Measurements from ENCODE around the gene SPRED3.
"Not testable (repeated sequence)": the region's sequence is repeated elsewhere in the genome, so short reads cannot be mapped to it uniquely, and the experiment has no call there.

SPRED3 gene

GRCh38 chr19:38420935-38421334 is 32.4 kb downstream of the SPRED3 start:
- DNase-seq (ENCODE audit: low spot score) = no peak

DNA sequence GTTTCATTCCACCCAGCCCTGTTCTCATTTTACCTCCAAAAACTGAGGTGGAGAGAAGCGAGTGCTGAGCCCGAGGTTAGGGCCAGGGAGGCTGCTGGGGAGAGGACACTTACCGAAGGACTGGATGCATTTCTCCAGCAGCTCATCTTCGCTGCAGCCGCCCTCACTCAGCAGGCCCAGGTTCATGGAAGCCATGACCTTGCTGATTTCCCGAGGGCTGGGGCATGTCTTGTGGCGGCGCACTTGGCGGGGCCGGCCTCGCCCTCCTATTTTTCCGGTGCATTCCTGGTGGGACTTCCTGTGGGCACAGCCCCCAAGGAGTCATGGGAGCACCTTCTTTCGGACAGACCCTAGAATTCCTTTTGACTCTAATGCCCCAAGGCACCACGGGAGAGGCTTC is 33.4 kb downstream of the SPRED3 start:
- no peak for DNase-seq (ENCODE audit: low spot score)

DNA sequence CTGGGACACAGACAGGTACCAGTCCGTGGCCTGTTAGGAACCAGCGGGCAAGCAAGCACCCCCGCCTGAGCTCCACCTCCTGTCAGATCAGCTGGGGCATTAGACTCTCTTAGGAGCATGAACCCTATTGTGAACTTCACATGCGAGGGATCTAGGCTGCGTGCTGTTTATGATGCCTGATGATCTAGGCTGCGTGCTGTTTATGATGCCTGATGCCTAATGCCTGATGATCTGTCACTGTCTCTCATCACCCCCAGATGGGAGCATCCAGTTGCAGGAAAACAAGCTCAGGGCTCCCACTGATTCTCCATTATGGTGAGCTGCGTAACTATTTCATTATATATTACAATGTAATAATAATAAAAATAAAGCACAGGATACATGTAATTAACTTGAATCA is 33.9 kb downstream of the SPRED3 start:
- DNase-seq (ENCODE audit: low spot score) = no peak

GRCh38 chr19:38424272-38424671 is 35.8 kb downstream of the SPRED3 start:
- DNase-seq (ENCODE audit: low spot score) = no peak

- no peak for DNase-seq (ENCODE audit: low spot score)
Measured at GRCh38 chr19:38425222-38425809, 36.8 kb downstream of the SPRED3 start.

- no peak for DNase-seq (ENCODE audit: low spot score)
Measured at GRCh38 chr19:38425810-38426466, 37.4 kb downstream of the SPRED3 start, which contains the start of gene RASGRP4. Gene RASGRP4 (minus strand): TSS chr19:38426219. CDS start chr19:38426091, 128 bp downstream.

DNA sequence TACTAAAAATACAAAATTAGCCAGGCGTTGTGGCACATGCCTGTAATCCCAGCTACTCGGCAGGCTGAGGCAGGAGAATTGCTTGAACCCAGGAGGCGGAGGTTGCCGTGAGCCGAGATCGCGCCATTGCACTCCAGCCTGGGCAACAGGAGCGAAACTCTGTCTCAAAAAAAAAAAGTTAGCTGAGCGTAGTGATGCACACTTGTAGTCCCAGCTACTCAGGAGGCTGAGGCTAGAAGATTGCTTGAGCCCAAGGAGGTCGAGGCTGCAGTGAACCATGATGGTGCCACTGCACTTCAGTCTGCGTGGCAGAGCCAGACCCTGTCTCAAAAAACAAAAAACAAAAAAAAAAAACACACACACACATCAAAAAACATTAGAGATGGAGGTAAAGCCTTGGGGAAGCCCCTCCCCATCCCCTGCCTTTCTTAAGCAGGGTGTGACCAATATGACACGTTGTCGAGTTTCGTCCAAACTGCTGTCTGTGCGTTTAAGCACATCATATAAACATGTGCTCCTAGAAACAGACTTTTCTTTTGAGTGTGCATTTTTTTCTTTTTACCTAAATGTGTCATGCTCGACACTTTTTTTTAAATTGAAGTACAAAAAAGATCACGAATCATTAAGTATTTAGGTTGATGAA is 38.7 kb downstream of the SPRED3 start:
- not testable (repeated sequence) for DNase-seq (ENCODE audit: low spot score)

GRCh38 chr19:38429055-38429810 is 40.7 kb downstream of the SPRED3 start:
- no peak for DNase-seq (ENCODE audit: low spot score)

DNA sequence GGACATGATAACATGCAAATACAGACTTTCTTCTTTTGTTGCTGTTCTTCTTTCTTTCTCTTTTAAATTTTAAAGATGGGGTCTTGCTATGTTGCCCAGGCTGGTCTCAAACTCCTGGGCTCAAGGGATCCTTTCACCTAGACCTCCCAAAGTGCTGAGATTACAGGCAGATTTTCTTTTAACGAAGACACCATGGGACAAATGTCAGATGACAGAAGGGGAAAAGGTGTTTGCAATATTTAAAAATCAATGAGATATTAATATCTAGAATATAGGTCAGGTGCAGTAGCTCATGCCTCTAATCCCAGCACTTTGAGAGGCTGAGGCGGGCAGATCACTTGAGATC is 41.3 kb downstream of the SPRED3 start:
- DNase-seq (ENCODE audit: low spot score) = no peak

DNA sequence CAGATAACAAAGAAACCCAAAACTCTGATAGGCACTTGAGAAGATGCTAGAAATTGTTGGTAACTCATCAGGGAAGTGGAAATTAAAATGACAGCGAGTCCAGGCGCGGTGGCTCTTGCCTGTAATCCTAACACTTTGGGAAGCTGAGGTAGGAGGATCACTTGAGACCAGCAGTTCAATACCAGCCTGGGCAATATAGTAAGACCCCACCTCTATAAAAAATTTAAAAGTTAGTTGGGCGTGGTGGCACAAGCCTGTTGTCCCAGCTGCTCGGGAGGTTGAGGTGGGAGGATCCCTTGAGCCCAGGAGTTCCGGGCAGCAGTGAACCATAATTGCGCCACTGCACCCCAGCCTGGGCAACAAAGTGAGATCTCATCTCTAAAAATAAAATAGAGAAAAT is 42.4 kb downstream of the SPRED3 start:
- no peak for DNase-seq (ENCODE audit: low spot score)

- no peak for DNase-seq (ENCODE audit: low spot score)
Measured at GRCh38 chr19:38433268-38433733, 44.8 kb downstream of the SPRED3 start, which contains the start of gene RYR1. Gene RYR1 (plus strand): TSS chr19:38433691. CDS start chr19:38433830, 139 bp downstream.

DNA sequence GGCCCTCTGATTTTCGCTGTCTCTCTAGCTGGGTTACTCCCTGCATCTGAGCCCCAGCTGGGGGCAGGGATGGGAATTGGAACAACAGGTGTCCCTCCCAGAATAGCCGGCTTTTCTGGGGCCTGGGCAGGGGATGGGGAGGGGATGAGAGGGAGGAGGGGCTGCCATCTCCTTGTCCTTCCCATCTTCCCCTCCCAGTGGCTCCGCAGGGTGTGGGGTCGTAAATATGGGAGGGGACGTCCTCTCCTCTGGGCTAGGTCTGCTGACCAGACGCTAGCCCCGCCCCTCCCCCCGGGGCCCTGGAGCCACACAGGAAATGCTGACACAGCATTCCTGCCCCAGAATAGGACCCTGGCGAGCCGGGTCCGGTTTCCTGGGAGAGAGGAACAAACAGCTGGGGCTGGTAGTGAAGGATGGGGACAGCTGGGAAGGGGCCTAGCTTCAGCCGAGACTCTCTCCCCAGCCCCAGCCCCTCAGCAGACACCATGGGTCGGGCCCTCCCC is 46.1 kb downstream of the SPRED3 start:
- no peak for DNase-seq (ENCODE audit: low spot score)

GRCh38 chr19:38437295-38437694 is 48.8 kb downstream of the SPRED3 start:
- no peak for DNase-seq (ENCODE audit: low spot score)

GRCh38 chr19:38437917-38438316 is 49.4 kb downstream of the SPRED3 start:
- DNase-seq (ENCODE audit: low spot score) = no peak

DNA sequence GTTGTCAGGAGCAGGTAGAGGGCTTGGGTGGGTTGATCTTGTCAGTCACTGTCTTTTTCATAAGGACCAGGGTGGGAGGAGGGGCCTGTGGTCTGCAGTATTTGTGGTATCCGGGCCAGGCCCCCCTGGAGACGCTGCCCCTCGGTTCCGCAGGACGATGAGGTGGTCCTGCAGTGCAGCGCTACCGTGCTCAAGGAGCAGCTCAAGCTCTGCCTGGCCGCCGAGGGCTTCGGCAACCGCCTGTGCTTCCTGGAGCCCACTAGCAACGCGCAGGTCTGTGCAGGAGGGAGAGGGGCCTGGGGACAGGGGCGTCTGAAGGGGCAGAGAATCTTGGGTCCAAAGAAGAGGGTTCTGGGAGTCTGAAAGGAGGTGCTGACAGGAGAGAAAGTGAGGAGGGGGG is 52.1 kb downstream of the SPRED3 start:
- DNase-seq (ENCODE audit: low spot score) = no peak

GRCh38 chr19:38441657-38442348 is 53.3 kb downstream of the SPRED3 start:
- DNase-seq (ENCODE audit: low spot score) = no peak

DNA sequence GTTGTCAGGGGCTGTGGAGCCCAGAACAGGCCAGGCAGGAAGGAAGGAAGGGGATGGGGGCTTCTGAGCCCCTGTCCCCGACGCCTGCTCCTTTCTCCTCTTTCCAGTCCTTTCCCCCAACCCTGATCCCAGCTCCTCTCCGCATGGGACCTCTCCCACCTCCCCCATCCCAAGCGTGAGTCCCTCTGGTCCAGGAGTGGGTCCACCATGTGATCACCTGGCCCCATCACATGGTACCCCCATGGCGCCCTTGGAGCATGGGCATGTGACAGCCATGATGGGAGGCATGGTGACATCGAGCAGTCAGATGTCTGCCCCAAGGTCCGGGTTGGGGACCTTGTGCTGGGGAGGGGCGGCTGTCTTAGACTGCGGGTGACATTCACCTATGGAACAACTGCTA is 54.2 kb downstream of the SPRED3 start:
- DNase-seq (ENCODE audit: low spot score) = no peak

- no peak for DNase-seq (ENCODE audit: low spot score)
Measured at GRCh38 chr19:38443458-38443999, 55.0 kb downstream of the SPRED3 start.

GRCh38 chr19:38444026-38444425 is 55.5 kb downstream of the SPRED3 start:
- no peak for DNase-seq (ENCODE audit: low spot score)

DNA sequence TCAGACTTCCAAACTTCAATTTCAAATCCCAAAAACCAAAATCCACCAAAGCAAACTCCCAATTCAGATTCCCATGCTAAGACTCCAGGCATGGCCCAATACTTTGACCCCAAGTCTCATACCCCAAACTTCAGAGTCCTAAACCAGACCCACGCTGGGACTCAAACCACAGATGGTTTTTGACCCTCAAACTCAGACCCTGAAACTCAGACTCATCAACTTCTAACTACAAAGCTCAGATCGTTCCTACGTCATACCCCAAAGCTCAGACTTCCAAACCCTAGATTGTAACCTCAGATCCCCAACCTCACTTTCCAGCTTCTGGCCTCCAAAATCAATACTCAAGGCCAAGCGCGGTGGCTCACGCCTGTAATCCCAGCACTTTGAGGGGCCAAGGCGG is 56.9 kb downstream of the SPRED3 start:
- DNase-seq (ENCODE audit: low spot score) = no peak

- no peak for DNase-seq (ENCODE audit: low spot score)
Measured at GRCh38 chr19:38448225-38448624, 59.7 kb downstream of the SPRED3 start.
